Thoracic aorta (tissue), 2 donors: ENCODE results near the gene WARS2. TPM values are rescaled to one million over a fixed set of nuclear protein-coding genes. Genes with fewer than 3 reads are reported as not detected.

ENCODE experiments used
- ATAC-seq: fragments of 150-250 bp; one replicate; pipeline ENCODE4 v1.8.0; 2017; ENCODE audit warnings: low read depth; ENCODE audit not compliant: insufficient number of reproducible peaks, low FRiP score
- DNase-seq: peaks from one replicate; pipeline ENCODE4 v3.0.0-alpha.2; 2020; ENCODE audit warnings: low spot score
- H3K27ac ChIP-seq, 2 donors: fragments of 200-600 bp; sonication (generic); 1 replicate in 1 of 2; 2 replicates in 1 of 2; pipeline ENCODE4 v1.5.1; 2016; ENCODE audit warnings: mild to moderate bottlenecking in 2 of 2, moderate library complexity in 2 of 2
- H3K27me3 ChIP-seq: fragments of 200-600 bp; sonication (generic); replicated peaks from 2 replicates; pipeline ENCODE4 v1.6.0; 2016; ENCODE audit warnings: mild to moderate bottlenecking; ENCODE audit not compliant: insufficient read depth
- H3K36me3 ChIP-seq: fragments of 200-600 bp; sonication (generic); one replicate; pipeline ENCODE4 v1.5.1; 2016
- H3K4me1 ChIP-seq, 2 donors: fragments of 200-600 bp; sonication (generic); 1 replicate in 1 of 2; 2 replicates in 1 of 2; pipeline versions ENCODE4 v1.5.1 to v1.6.0; 2016; ENCODE audit warnings: low read depth in 2 of 2, mild to moderate bottlenecking in 1 of 2; ENCODE audit not compliant: control insufficient read depth in 1 of 2
- H3K4me3 ChIP-seq: fragments of 200-600 bp; sonication (generic); 2 replicates; pipeline ENCODE4 v1.5.1; 2016; ENCODE audit warnings: mild to moderate bottlenecking
- H3K9me3 ChIP-seq: fragments of 200-600 bp; sonication (generic); 2 replicates; pipeline ENCODE4 v1.5.1; 2016
- CTCF ChIP-seq: fragments of 200-600 bp; sonication (generic); IDR thresholded peaks from one replicate; pipeline ENCODE4 v1.5.1; 2019; ENCODE audit warnings: antibody characterized with exemption
- total RNA-seq, 2 donors: library from RNA; depleted of rRNA; stranded (reverse); fragments of >200 nt; gene quantifications; one replicate each; pipeline versions ENCODE4 v1.1.0 to v1.2.3, GENCODE V29; 2016

The WARS2 gene
- total RNA-seq, 2 donors from 2014 or later: 11.1 to 13.8 TPM

GRCh38 chr1:119147661-119148090 is 7.2 kb upstream of the WARS2 start:
- ATAC-seq (no peak), DNase-seq (no peak)
- no peak overlapping the region for H3K4me3 ChIP-seq
- H3K27ac ChIP-seq: no peak overlapping the region
- no peaks in the 10 kb centered on the region for H3K9me3 ChIP-seq
- H3K27me3 ChIP-seq: no peaks in the 10 kb centered on the region
- TF ChIP-seq CTCF: no peak
- no peaks in the 10 kb centered on the region for H3K36me3 ChIP-seq
- no peaks in the 10 kb centered on the region for H3K4me1 ChIP-seq

GRCh38 chr1:119146466-119146865 is 6.0 kb upstream of the WARS2 start:
- ATAC-seq (no peak), DNase-seq (no peak)
- no peak for TF ChIP-seq CTCF
- Histone ChIP-seq H3K4me3 (no peak overlapping the region), H3K36me3 (no peaks in the 10 kb centered on the region), H3K9me3 (no peaks in the 10 kb centered on the region), H3K27me3 (no peaks in the 10 kb centered on the region), H3K4me1 (peaks cover under 1 to 8% of the 10 kb centered on the region in 2 donors), H3K27ac (no peak overlapping the region)

GRCh38 chr1:119144813-119145212 is 4.4 kb upstream of the WARS2 start:
- Histone ChIP-seq H3K4me3 (no peak overlapping the region), H3K9me3 (no peaks in the 10 kb centered on the region), H3K27me3 (no peaks in the 10 kb centered on the region), H3K36me3 (no peaks in the 10 kb centered on the region), H3K4me1 (peaks cover 8 to 10% of the 10 kb centered on the region in 2 donors), H3K27ac (no peak overlapping the region)
- ATAC-seq: no peak
- no peak for DNase-seq
- no peak for TF ChIP-seq CTCF

GRCh38 chr1:119143706-119144105 is 3.3 kb upstream of the WARS2 start:
- ATAC-seq: no peak
- Histone ChIP-seq H3K4me1 (peaks cover 13 to 15% of the 10 kb centered on the region in 2 donors), H3K27me3 (no peaks in the 10 kb centered on the region), H3K4me3 (no peak overlapping the region), H3K9me3 (no peaks in the 10 kb centered on the region), H3K36me3 (no peaks in the 10 kb centered on the region), H3K27ac (no peak overlapping the region)
- no peak for DNase-seq
- no peak for TF ChIP-seq CTCF

GRCh38 chr1:119141660-119142059 is 1.2 kb upstream of the WARS2 start:
- no peaks in the 10 kb centered on the region for H3K36me3 ChIP-seq
- DNase-seq (no peak), ATAC-seq (no peak)
- TF ChIP-seq CTCF: no peak
- no peaks in the 10 kb centered on the region for H3K9me3 ChIP-seq
- no peak overlapping the region for H3K27ac ChIP-seq
- H3K27me3 ChIP-seq: no peaks in the 10 kb centered on the region
- no peak overlapping the region for H3K4me3 ChIP-seq
- H3K4me1 ChIP-seq: peaks cover 13 to 15% of the 10 kb centered on the region in 2 donors
